Measurements from ENCODE around the gene ANKRD23. TPM values are rescaled to one million over a fixed set of nuclear protein-coding genes. Genes with fewer than 3 reads are reported as not detected.

ANKRD23 gene
- total RNA-seq, 1 experiment from 2014 or later, result 1.3 TPM

DNA sequence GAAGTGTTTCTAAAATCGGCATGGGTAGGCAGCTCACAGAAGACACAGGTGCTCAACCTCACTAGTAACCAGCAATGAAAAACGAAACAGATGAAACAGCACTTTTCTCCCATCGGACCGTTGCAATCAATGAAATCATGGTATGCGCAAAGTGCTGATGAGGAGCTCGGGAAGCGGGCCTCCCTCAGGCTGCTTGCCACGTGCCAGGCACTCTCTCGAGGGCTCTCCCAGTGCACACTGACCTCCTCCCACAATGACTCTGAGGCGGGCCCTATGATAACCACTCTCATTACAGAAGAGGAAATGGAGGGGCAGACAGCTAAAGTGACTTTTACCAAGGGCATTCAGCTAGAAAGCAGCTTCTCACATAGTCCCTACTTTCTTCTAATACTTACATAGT lies 3.8 kb upstream of the ANKRD23 start:
- in situ Hi-C loops (cut with HindIII; ENCODE audit: low pct_unique_long_range_greater_than_20kb, low sequenced_read_pairs), result no loop called here
- no peak for DNase-seq (ENCODE audit: low read depth)

DNA sequence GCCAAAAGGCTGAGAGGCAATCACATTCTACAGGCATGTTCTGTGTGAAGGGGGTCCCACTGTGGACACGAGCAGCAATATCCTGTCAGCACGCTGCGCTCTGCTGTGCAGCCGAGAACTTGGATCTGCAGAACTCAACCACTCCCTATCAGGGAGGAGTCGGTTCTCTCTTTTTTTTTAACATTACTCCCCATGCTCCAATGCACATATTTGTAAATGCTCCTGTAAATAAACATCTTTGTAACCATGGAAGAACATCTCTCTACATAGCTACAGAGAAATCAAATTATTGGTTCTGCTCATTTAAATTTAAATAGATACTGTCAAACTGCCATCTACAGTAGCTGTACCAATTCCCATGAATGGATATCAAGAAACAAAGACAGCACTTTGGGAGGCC lies 3.0 kb upstream of the ANKRD23 start:
- in situ Hi-C loops (cut with HindIII; ENCODE audit: low pct_unique_long_range_greater_than_20kb, low sequenced_read_pairs), result no loop called here
- DNase-seq (ENCODE audit: low read depth), result no peak

- no peak for DNase-seq (ENCODE audit: low read depth)
- in situ Hi-C loops (cut with HindIII; ENCODE audit: low pct_unique_long_range_greater_than_20kb, low sequenced_read_pairs), result no loop called here
These were observed 586 bp upstream of the ANKRD23 start for GRCh38 chr2:96844405-96844808.

DNA sequence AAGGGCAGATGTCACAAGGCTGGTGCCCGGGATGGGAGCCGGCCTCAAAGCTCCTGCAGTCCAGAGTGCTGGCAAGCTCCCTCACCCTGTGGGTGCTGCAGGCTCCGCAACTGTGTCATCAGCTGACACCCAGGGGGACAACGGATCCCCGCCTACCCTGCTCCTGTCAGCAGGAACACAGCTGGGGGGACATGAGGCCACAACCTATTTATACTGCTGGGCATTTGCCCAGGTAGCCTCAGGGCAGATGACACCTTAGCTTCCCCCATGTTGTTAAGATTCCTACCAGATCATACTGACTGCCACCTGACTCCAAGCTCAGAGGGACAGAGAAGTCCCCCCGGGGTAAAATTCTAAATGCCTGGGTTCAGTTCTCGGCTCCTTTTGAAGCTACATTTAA lies 1.2 kb downstream of the ANKRD23 start:
- in situ Hi-C loops (cut with HindIII; ENCODE audit: low pct_unique_long_range_greater_than_20kb, low sequenced_read_pairs), result no loop called here
- DNase-seq (ENCODE audit: low read depth), result no peak

- in situ Hi-C loops (cut with HindIII; ENCODE audit: low pct_unique_long_range_greater_than_20kb, low sequenced_read_pairs), result no loop called here
- no peak for DNase-seq (ENCODE audit: low read depth)
These were observed 1.9 kb downstream of the ANKRD23 start for GRCh38 chr2:96841701-96842495.

DNA sequence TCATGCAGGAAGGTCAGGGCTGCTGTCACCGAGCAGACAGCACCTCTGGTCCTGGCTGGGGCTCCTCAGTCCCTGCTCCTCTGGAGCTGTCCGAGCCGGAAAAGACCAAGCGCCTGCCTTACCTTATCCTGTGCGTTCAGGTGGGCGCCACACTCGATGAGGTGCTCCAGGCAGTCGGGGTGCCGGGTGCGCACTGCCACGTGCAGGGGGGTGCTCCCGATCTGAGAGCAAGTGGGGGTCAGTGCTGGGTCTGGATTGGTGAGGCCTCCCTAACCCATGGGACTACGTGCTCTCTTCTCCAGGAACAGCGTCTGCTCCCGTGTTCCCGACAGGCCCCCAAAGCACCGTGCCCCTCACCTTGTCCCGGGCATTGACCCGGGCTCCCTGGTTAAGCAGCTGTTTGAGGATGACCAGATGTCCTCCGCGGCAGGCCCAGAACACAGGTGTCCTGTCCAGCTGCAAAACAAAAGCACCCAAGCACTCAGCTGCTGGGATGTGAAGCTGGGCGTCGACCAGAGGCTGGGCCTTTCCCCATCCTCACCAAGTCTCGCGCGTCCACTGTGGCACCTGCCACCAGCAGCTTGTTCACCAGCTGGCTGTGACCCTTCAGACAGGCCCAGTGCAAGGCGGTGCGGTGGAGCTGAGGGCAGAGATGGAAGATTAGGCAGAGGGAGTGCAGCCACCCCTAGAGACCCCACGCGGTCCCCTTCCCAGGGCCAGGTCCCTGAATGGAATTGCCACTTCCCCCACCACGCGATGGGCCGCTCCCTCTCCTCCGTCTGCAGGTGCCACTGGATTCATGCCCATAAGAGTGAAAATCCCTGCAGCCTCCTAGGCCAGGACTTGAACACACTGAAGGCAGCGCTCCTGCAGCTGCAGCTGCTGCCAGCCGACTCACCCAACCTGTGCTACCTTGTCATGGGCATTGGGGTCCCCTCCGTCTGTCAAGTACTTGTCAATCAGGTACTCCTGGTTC lies 3.7 kb downstream of the ANKRD23 start:
- in situ Hi-C loops (cut with HindIII; ENCODE audit: low pct_unique_long_range_greater_than_20kb, low sequenced_read_pairs), result no loop called here
- DNase-seq (ENCODE audit: low read depth), result no peak

GRCh38 chr2:96839293-96839874 lies 4.4 kb downstream of the ANKRD23 start:
- DNase-seq (ENCODE audit: low read depth), result no peak
- in situ Hi-C loops (cut with HindIII; ENCODE audit: low pct_unique_long_range_greater_than_20kb, low sequenced_read_pairs), result no loop called here

DNA sequence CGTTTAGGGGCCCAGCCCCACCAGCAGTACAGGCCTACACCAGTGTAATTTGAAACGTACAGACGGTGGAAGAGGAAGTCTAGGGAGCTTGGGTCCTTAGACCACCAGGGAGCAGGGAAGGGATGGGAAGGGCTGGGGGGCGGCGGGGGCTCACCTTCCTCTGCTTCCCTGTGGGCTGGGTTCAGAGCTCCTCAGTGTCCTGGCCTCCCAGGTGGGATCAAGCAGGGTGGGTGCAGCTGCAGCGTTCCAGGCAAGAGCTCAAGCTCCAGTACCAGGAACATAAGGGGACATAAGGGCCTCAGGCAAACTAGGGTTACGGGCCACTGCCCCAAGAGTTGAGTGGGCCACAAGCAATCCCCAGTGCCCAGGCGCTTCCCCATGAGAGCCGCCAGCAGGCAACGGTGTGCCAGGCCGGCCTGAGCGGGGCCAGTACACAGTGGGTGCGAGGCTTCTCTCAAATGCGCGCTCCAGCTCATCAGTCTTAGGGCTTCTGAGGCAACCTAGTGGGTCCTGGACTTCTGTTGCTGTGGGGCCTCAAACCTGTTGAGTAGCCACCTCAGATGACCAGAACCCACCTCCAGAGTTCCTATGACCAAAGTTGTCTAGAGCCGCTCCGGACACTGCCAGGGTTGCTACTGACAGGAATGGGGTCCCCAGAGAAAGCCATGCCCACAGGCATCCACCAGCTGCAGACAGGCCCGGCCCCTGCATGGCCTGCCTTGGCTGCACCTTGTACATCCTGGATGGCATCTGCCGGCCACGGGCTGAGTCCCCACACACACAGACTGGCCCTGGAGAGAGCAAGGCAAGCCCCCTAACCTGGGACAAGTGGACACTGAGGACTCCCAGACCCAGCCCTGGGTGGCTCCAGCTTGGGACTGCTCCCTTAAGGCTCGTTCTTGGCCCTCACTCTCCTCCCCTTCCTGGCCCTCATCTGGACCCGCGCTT lies 5.2 kb downstream of the ANKRD23 start:
- DNase-seq (ENCODE audit: low read depth), result no peak
- in situ Hi-C loops (cut with HindIII; ENCODE audit: low pct_unique_long_range_greater_than_20kb, low sequenced_read_pairs), result no loop called here

DNA sequence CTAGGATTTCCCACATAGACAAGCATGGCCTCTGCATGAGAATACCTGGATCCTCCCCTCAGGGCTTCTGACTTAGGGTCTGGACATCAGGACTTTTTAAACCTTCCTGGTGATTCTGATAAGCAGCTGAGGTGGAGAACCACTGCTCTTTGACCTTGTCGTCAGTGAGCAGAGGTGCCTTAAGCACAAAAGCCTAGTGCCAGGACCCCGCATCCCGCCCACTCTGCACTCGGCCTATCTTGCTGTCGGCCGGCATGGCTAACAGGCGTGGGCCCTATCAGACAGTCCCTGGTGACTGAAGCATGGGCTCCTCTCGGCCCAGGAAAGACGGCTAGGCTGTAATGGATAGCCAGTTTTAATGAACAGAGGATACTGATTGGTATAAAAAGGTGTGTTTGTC lies 6.2 kb downstream of the ANKRD23 start:
- in situ Hi-C loops (cut with HindIII; ENCODE audit: low pct_unique_long_range_greater_than_20kb, low sequenced_read_pairs), result no loop called here
- DNase-seq (ENCODE audit: low read depth), result no peak

DNA sequence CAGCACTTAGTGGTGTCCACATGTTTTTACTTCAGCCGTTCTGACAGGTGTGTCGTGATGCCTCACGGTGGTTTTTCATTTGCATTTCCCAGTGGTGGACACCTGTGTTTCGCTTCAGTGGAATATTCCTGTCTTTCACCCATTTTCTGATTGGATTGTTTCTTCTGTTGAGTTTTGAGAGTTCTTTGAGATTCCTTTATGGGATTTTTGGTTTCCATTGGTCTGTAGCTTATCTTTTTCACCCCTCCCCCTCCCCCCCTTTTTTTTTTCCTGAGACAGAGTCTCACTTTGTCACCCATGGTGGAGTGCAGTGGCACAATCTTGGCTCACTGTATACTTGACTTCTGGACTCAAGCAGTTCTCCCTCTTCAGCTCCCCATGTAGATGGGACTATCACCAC lies 8.0 kb downstream of the ANKRD23 start:
- in situ Hi-C loops (cut with HindIII; ENCODE audit: low pct_unique_long_range_greater_than_20kb, low sequenced_read_pairs), result no loop called here
- DNase-seq (ENCODE audit: low read depth), result no peak

- DNase-seq (ENCODE audit: low read depth), result peak; percentile 51
- in situ Hi-C loops (cut with HindIII; ENCODE audit: low pct_unique_long_range_greater_than_20kb, low sequenced_read_pairs), result no loop called here
These were observed 10.9 kb downstream of the ANKRD23 start for GRCh38 chr2:96832754-96833507.

DNA sequence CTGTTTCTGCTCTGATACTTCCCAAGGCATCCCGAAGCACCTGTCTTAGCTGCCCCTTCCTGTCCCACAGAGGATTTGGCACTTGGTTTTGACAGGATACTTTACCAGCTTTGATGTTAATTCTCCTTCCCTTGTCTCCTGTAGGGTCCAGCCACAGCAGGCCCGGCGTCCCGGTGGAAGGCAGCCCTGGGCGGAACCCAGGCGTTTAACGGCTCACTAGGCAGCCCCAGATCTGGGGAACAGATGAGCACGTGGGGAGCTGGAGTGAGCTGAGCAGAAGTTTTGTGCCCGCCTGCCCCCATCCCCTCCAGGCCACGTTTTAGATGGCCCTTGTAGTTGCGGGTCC lies 11.4 kb downstream of the ANKRD23 start:
- DNase-seq (ENCODE audit: low read depth), result no peak
- in situ Hi-C loops (cut with HindIII; ENCODE audit: low pct_unique_long_range_greater_than_20kb, low sequenced_read_pairs), result no loop called here

GRCh38 chr2:96831679-96832078 lies 12.1 kb downstream of the ANKRD23 start:
- in situ Hi-C loops (cut with HindIII; ENCODE audit: low pct_unique_long_range_greater_than_20kb, low sequenced_read_pairs), result no loop called here
- no peak for DNase-seq (ENCODE audit: low read depth)

DNA sequence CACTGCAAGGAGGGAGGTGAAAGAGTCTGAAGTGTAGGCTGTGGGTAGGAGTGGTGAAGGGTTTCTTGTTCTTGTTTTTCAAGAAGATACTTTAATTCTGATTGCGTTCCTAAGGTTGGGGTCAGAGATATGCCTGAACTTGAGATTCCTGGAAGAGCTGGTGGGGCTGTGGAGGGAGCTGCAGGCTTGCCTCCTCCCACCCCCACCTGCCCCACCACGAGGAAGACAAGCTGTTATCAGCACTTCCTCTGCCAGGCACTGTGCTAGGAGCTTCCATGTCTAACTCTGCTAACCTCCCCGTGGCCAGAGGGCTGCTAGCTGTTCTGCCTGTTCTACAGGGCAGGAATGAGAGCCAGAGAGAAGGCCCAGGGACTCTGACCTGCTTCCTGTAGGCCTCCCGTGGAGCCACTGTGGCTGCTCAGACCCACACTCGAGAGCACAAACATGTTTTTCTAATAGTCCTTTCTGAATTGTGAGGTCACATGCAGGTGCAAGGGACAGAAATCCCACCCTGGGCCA lies 13.7 kb downstream of the ANKRD23 start:
- in situ Hi-C loops (cut with HindIII; ENCODE audit: low pct_unique_long_range_greater_than_20kb, low sequenced_read_pairs), result no loop called here
- no peak for DNase-seq (ENCODE audit: low read depth)

GRCh38 chr2:96828874-96829273 lies 14.9 kb downstream of the ANKRD23 start:
- DNase-seq (ENCODE audit: low read depth), result no peak
- in situ Hi-C loops (cut with HindIII; ENCODE audit: low pct_unique_long_range_greater_than_20kb, low sequenced_read_pairs), result no loop called here

DNA sequence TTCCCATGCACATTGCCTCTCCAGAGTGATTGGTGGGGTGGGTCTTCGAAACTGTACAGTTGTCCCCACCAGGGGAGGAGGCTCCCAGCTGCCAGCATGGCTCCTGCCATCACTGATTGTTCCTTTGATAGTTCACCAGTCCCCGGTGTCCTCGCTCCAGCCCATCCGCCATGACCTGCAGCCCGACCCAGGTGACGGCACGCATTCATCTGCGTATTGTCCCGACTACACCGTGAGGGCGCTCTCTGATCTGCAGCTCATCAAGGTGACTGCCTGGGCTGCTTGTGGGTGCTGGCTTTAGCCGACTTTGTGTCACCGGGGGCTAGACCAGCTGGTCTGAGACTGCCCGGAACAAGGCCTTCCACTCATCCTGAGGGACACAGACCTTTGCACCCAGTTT lies 15.4 kb downstream of the ANKRD23 start:
- no peak for DNase-seq (ENCODE audit: low read depth)
- in situ Hi-C loops (cut with HindIII; ENCODE audit: low pct_unique_long_range_greater_than_20kb, low sequenced_read_pairs), result no loop called here

- in situ Hi-C loops (cut with HindIII; ENCODE audit: low pct_unique_long_range_greater_than_20kb, low sequenced_read_pairs), result no loop called here
- no peak for DNase-seq (ENCODE audit: low read depth)
These were observed 17.1 kb downstream of the ANKRD23 start for GRCh38 chr2:96826546-96827278.

Data from Caki2 (cell line).